HCT116 (cell line): Measurements from ENCODE around the gene BPIFB1. TPM values are rescaled to one million over a fixed set of nuclear protein-coding genes. Genes with fewer than 3 reads are reported as not detected.

Experiments
- ATAC-seq: fragments of 200-7000 bp; cut with Tn5 transposase; 2 replicates; pipeline ENCODE4 v1.9.1; 2020; ENCODE audit warnings: mild to moderate bottlenecking, moderate library complexity
- BruUV-seq: library from RNA; stranded (reverse); fragments of 400-500 nt; replicated peaks from 2 replicates; lab custom pipeline; 2021; lab: Mats Ljungman, UMichigan
- CTCF ChIA-PET: fragments of 300-600 bp; sonication (Branson Sonifier 250); formaldehyde crosslinking; loops from one replicate; lab custom pipeline; 2021; ENCODE audit warnings: antibody characterized with exemption; lab: Charles Lee
- POLR2A ChIA-PET: fragments of 300-600, 350-600 bp; sonication (Branson Sonifier 250); formaldehyde crosslinking; loops from one replicate; lab custom pipeline; 2021; ENCODE audit warnings: antibody characterized with exemption; lab: Charles Lee
- RAD21 ChIA-PET, 2 experiments: fragments of 300-600 bp; sonication (Branson Sonifier 250); formaldehyde crosslinking; loops; one replicate each; lab custom pipeline; 2023; ENCODE audit warnings: low total read pairs in 2 of 2; ENCODE audit not compliant: uncharacterized antibody in 2 of 2, unreplicated experiment in 2 of 2, low non-redundant PET in 1 of 2; lab: Charles Lee
- DNase-seq: peaks from one replicate; pipeline ENCODE4 v3.0.0-alpha.2; 2010; ENCODE audit warnings: low read depth, low spot score
- H2AFZ ChIP-seq: fragments of 200-600 bp; shearing (Covaris generic), sonication (generic); 2 replicates; pipeline ENCODE4 v1.6.1; 2017; ENCODE audit warnings: low read depth, mixed run types, mixed read lengths, antibody characterized with exemption, low read length; ENCODE audit not compliant: poor library complexity, severe bottlenecking
- H3K27ac ChIP-seq: 2 replicates; pipeline ENCODE4 v1.5.1; 2012; ENCODE audit warnings: low read depth, low read length
- H3K27me3 ChIP-seq: fragments of 200-600 bp; sonication (generic); 2 replicates; pipeline ENCODE4 v1.6.1; 2016; ENCODE audit warnings: mixed run types, low read length, mixed read lengths; ENCODE audit not compliant: insufficient read depth
- H3K36me3 ChIP-seq, 2 experiments: fragments of 200-500 bp in 1 of 2; fragments of 200-600 bp in 1 of 2; sonication (Bioruptor generic) in 1 of 2; sonication (generic) in 1 of 2; 2 replicates each; pipeline versions ENCODE4 v1.5.1 to v1.6.1; 2014 to 2016; ENCODE audit warnings: low read length in 2 of 2, inconsistent platforms in 1 of 2, mixed read lengths in 1 of 2, mixed run types in 1 of 2; ENCODE audit not compliant: insufficient read depth in 2 of 2, control insufficient read depth in 1 of 2
- H3K4me1 ChIP-seq, 2 experiments: fragments of 200-600 bp in 1 of 2; sonication (generic) in 1 of 2; 2 replicates each; pipeline versions ENCODE4 v1.5.1 to v1.6.1; 2012 to 2017; ENCODE audit warnings: low read length in 2 of 2, inconsistent platforms in 1 of 2, mild to moderate bottlenecking in 1 of 2, mixed read lengths in 1 of 2, mixed run types in 1 of 2, moderate library complexity in 1 of 2; ENCODE audit not compliant: insufficient read depth in 2 of 2, control insufficient read depth in 1 of 2
- H3K4me2 ChIP-seq: fragments of 200-600 bp; sonication (generic); 2 replicates; pipeline ENCODE4 v1.6.1; 2017; ENCODE audit warnings: mixed run types, low read length, mixed read lengths
- H3K4me3 ChIP-seq, 2 experiments: fragments of 200-600 bp in 1 of 2; sonication (generic) in 1 of 2; replicated peaks in 1 of 2; 2 replicates each; pipeline ENCODE4 v1.5.1; 2011 to 2016; ENCODE audit warnings: low read length in 2 of 2, control low read depth in 1 of 2, low read depth in 1 of 2, mild to moderate bottlenecking in 1 of 2, mixed read lengths in 1 of 2, mixed run types in 1 of 2
- H3K79me2 ChIP-seq: fragments of 200-600 bp; sonication (generic); 2 replicates; pipeline ENCODE4 v1.6.1; 2017; ENCODE audit warnings: mild to moderate bottlenecking, mixed run types, low read length, moderate library complexity, mixed read lengths; ENCODE audit not compliant: insufficient read depth
- H3K9ac ChIP-seq: fragments of 200-600 bp; sonication (generic); 2 replicates; pipeline ENCODE4 v1.6.1; 2016; ENCODE audit warnings: low read length, mixed read lengths
- H3K9me2 ChIP-seq: fragments of 200-600 bp; sonication (generic), shearing (Covaris generic); 2 replicates; pipeline ENCODE4 v1.6.1; 2017; ENCODE audit warnings: mixed run types, mild to moderate bottlenecking, moderate library complexity; ENCODE audit not compliant: insufficient read depth
- H3K9me3 ChIP-seq, 2 experiments: fragments of 200-500 bp in 1 of 2; fragments of 200-600 bp in 1 of 2; sonication (Bioruptor generic) in 1 of 2; sonication (generic) in 1 of 2; 2 replicates each; pipeline ENCODE4 v1.6.1; 2014 to 2017; ENCODE audit warnings: low read length in 2 of 2, mixed read lengths in 2 of 2, inconsistent platforms in 1 of 2, low read depth in 1 of 2, mild to moderate bottlenecking in 1 of 2, mixed run types in 1 of 2, moderate library complexity in 1 of 2; ENCODE audit not compliant: control insufficient read depth in 1 of 2, insufficient read depth in 1 of 2
- H4K20me1 ChIP-seq: fragments of 200-600 bp; sonication (generic), shearing (Covaris generic); 2 replicates; pipeline ENCODE4 v1.6.1; 2017; ENCODE audit warnings: mixed run types, mild to moderate bottlenecking, moderate library complexity; ENCODE audit not compliant: insufficient read depth
- ATF3 ChIP-seq: IDR thresholded peaks from 2 replicates; pipeline ENCODE4 v1.6.1; 2012
- CEBPB ChIP-seq: IDR thresholded peaks from 2 replicates; pipeline ENCODE4 v1.6.1; 2012; ENCODE audit warnings: low read depth
- ELF1 ChIP-seq: IDR thresholded peaks from 2 replicates; pipeline ENCODE4 v1.6.1; 2012; ENCODE audit warnings: low read depth, borderline replicate concordance
- EZH2 ChIP-seq: fragments of 200-600 bp; sonication (generic); IDR thresholded peaks from 2 replicates; pipeline ENCODE4 v1.6.1; 2017; ENCODE audit warnings: antibody characterized with exemption, mixed run types
- FOSL1 ChIP-seq: IDR thresholded peaks from 2 replicates; pipeline ENCODE4 v1.6.1; 2012; ENCODE audit warnings: low read depth
- TCF7L2 ChIP-seq: IDR thresholded peaks from 2 replicates; pipeline ENCODE4 v1.7.0; 2011; ENCODE audit warnings: borderline replicate concordance, inconsistent platforms; ENCODE audit not compliant: insufficient read depth, insufficient read length; ENCODE audit errors: extremely low read depth
- YY1 ChIP-seq: IDR thresholded peaks from 2 replicates; pipeline ENCODE4 v1.6.1; 2011; ENCODE audit warnings: low read length, low read depth, moderate library complexity, mild to moderate bottlenecking; ENCODE audit not compliant: insufficient replicate concordance; ENCODE audit errors: extremely low read depth
- ZFX ChIP-seq: fragments of 450-650 bp; IDR thresholded peaks from 2 replicates; pipeline ENCODE4 v1.6.1; 2017
- intact Hi-C: fragments of 100-400 bp; cut with micrococcal nuclease; formaldehyde crosslinking; loops from 2 replicates; pipeline ENCODE4 v1.10.0; 2022
- total RNA-seq: library from RNA; stranded (reverse); gene quantifications from one replicate; pipeline ENCODE4 v1.2.1, GENCODE V29; 2021; ENCODE audit not compliant: unreplicated experiment
- TF ChIP-seq, protein P1 (sequence below), 3 experiments: fragments of 200-600 bp in 1 of 3; sonication (generic) in 1 of 3; IDR thresholded peaks in 2 of 3; conservative IDR thresholded peaks in 1 of 3; 2 replicates each; pipeline ENCODE4 v1.5.1; 2012 to 2017; ENCODE audit warnings: low read depth in 2 of 3, low read length in 2 of 3, antibody characterized with exemption in 1 of 3, borderline replicate concordance in 1 of 3, control low read depth in 1 of 3, mild to moderate bottlenecking in 1 of 3, mixed read lengths in 1 of 3, mixed run types in 1 of 3, moderate library complexity in 1 of 3; ENCODE audit not compliant: insufficient read depth in 1 of 3
- TF ChIP-seq, protein P2 (sequence below): IDR thresholded peaks from 2 replicates; pipeline ENCODE4 v1.6.1; 2012; ENCODE audit warnings: low read depth

Gene BPIFB1
- total RNA-seq, 1 experiment from 2014 or later, result 0.17 TPM

GRCh38 chr20:33277471-33278441, 5.3 kb upstream of the BPIFB1 start:
- no TSS peak for BruUV-seq
- H2AFZ ChIP-seq, result no peak overlapping the region
- no peak overlapping the region for H3K4me3 ChIP-seq
- peaks cover 2 to 4% of the 10 kb centered on the region in 2 experiments; a peak in 3 of 4 replicates for H3K4me1 ChIP-seq
- H3K79me2 ChIP-seq, result no peaks in the 10 kb centered on the region
- DNase-seq, result no peak
- intact Hi-C loops, result no loop called here
- CTCF ChIA-PET, result no interaction called here
- no peaks in the 10 kb centered on the region for H3K9me2 ChIP-seq
- ATAC-seq, result no peak
- RAD21 ChIA-PET, result no interaction called here
- TF ChIP-seq FOSL1 (no peak), EZH2 (no peak), CEBPB (no peak), ATF3 (no peak), ELF1 (no peak), TCF7L2 (no peak), ZFX (no peak), YY1 (no peak)
- TF ChIP-seq, protein P1, sequence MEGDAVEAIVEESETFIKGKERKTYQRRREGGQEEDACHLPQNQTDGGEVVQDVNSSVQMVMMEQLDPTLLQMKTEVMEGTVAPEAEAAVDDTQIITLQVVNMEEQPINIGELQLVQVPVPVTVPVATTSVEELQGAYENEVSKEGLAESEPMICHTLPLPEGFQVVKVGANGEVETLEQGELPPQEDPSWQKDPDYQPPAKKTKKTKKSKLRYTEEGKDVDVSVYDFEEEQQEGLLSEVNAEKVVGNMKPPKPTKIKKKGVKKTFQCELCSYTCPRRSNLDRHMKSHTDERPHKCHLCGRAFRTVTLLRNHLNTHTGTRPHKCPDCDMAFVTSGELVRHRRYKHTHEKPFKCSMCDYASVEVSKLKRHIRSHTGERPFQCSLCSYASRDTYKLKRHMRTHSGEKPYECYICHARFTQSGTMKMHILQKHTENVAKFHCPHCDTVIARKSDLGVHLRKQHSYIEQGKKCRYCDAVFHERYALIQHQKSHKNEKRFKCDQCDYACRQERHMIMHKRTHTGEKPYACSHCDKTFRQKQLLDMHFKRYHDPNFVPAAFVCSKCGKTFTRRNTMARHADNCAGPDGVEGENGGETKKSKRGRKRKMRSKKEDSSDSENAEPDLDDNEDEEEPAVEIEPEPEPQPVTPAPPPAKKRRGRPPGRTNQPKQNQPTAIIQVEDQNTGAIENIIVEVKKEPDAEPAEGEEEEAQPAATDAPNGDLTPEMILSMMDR (IDR thresholded peaks at IDR 0.05 in 2 of 3, conservative IDR thresholded peaks at IDR 0.05 in 1 of 3; ENCODE audit: borderline replicate concordance in 1 of 3, insufficient read depth in 1 of 3, low read depth in 2 of 3, low read length in 2 of 3), result no peak
- TF ChIP-seq, protein P2, sequence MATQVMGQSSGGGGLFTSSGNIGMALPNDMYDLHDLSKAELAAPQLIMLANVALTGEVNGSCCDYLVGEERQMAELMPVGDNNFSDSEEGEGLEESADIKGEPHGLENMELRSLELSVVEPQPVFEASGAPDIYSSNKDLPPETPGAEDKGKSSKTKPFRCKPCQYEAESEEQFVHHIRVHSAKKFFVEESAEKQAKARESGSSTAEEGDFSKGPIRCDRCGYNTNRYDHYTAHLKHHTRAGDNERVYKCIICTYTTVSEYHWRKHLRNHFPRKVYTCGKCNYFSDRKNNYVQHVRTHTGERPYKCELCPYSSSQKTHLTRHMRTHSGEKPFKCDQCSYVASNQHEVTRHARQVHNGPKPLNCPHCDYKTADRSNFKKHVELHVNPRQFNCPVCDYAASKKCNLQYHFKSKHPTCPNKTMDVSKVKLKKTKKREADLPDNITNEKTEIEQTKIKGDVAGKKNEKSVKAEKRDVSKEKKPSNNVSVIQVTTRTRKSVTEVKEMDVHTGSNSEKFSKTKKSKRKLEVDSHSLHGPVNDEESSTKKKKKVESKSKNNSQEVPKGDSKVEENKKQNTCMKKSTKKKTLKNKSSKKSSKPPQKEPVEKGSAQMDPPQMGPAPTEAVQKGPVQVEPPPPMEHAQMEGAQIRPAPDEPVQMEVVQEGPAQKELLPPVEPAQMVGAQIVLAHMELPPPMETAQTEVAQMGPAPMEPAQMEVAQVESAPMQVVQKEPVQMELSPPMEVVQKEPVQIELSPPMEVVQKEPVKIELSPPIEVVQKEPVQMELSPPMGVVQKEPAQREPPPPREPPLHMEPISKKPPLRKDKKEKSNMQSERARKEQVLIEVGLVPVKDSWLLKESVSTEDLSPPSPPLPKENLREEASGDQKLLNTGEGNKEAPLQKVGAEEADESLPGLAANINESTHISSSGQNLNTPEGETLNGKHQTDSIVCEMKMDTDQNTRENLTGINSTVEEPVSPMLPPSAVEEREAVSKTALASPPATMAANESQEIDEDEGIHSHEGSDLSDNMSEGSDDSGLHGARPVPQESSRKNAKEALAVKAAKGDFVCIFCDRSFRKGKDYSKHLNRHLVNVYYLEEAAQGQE, result no peak
- H4K20me1 ChIP-seq, result no peaks in the 10 kb centered on the region
- no peak overlapping the region for H3K27ac ChIP-seq
- no peaks in the 10 kb centered on the region for H3K36me3 ChIP-seq
- peaks cover 6% of the 10 kb centered on the region; the same call in 1 of the 2 replicates for H3K27me3 ChIP-seq
- H3K9me3 ChIP-seq, result no peaks in the 10 kb centered on the region
- H3K4me2 ChIP-seq, result no peak overlapping the region
- H3K9ac ChIP-seq, result no peak overlapping the region
- POLR2A ChIA-PET, result no interaction called here
